Sigmoid colon (tissue), 7 donors: Measurements from ENCODE around the gene SH3TC1. TPM values are rescaled to one million over a fixed set of nuclear protein-coding genes. Genes with fewer than 3 reads are reported as not detected.
A peak's percentile ranks its signal among the peaks of the same experiment; 100 is the strongest.

ENCODE experiments used
- DNase-seq: peaks from one replicate; pipeline ENCODE4 v3.0.0-alpha.2; 2019
- H3K27ac ChIP-seq, 4 donors: fragments of 200-600 bp; sonication (generic); one replicate each; pipeline ENCODE4 v1.5.1; 2016 to 2019; ENCODE audit warnings: mild to moderate bottlenecking in 1 of 4
- H3K27me3 ChIP-seq, 3 donors: fragments of 200-600 bp; sonication (generic); one replicate each; pipeline ENCODE4 v1.5.1; 2019; ENCODE audit warnings: mild to moderate bottlenecking in 1 of 3
- H3K36me3 ChIP-seq, 4 donors: fragments of 200-600 bp; sonication (generic); one replicate each; pipeline ENCODE4 v1.5.1; 2016 to 2019
- H3K4me1 ChIP-seq, 4 donors: fragments of 200-600 bp; sonication (generic); one replicate each; pipeline ENCODE4 v1.5.1; 2017 to 2019
- H3K4me3 ChIP-seq, 4 donors: fragments of 200-600 bp; sonication (generic); one replicate each; pipeline ENCODE4 v1.5.1; 2017 to 2019; ENCODE audit warnings: mild to moderate bottlenecking in 2 of 4, moderate library complexity in 1 of 4
- H3K9me3 ChIP-seq, 4 donors: fragments of 200-600 bp in 3 of 4; sonication (generic) in 3 of 4; one replicate each; pipeline versions ENCODE4 v1.5.1 to v1.6.1; 2013 to 2019
- EP300 ChIP-seq, 4 donors: sonication (generic); formaldehyde crosslinking; IDR thresholded peaks; one replicate each; pipeline ENCODE4 v1.6.1; 2017; ENCODE audit warnings: antibody characterized with exemption in 4 of 4
- POLR2A ChIP-seq, 2 donors: fragments of 450-650 bp; IDR thresholded peaks; one replicate each; pipeline ENCODE4 v1.6.1; 2016; ENCODE audit warnings: antibody characterized with exemption in 2 of 2, mild to moderate bottlenecking in 2 of 2, moderate library complexity in 2 of 2
- POLR2AphosphoS5 ChIP-seq, 4 donors: sonication (generic); formaldehyde crosslinking; IDR thresholded peaks; one replicate each; pipeline ENCODE4 v1.6.1; 2017; ENCODE audit warnings: antibody characterized with exemption in 4 of 4
- WGBS, 2 donors: extraction: QIAGEN DNeasy Blood & Tissue Kit; methylation state at CpG; one replicate each; pipeline ENCODE4 v1.1.7; 2013; 5-methylcytosine and 5-hydroxymethylcytosine counted together
- intact Hi-C: fragments of 100-400 bp; cut with DNase I; formaldehyde crosslinking; loops from one replicate; pipeline ENCODE4 v1.15.1; 2023
- polyA plus RNA-seq, 3 donors: library from polyadenylated mRNA; stranded (reverse); fragments of 200-250 nt; gene quantifications; one replicate each; pipeline ENCODE4 v1.2.3, GENCODE V29; 2013
- total RNA-seq, 4 donors: library from RNA; depleted of rRNA; stranded (reverse); fragments of >200 nt; gene quantifications; one replicate each; pipeline ENCODE4 v1.1.0, GENCODE V29; 2016
- TF ChIP-seq, protein P1 (sequence below), 4 experiments: fragments of 450-650 bp in 3 of 4; fragments of 200-600 bp in 1 of 4; IDR thresholded peaks; one replicate each; pipeline ENCODE4 v1.5.1; 2016 to 2019; ENCODE audit warnings: antibody characterized with exemption in 4 of 4, mild to moderate bottlenecking in 3 of 4, moderate library complexity in 2 of 4
- donor health status: healthy with polysubstance abuse.
- donor health status: Bipolar disorder and iron deficiency.
- donor health status: healthy.

The SH3TC1 gene
- total and polyA plus RNA-seq, 7 donors, result 3.0 to 24.4 (median 7.8) TPM

DNA sequence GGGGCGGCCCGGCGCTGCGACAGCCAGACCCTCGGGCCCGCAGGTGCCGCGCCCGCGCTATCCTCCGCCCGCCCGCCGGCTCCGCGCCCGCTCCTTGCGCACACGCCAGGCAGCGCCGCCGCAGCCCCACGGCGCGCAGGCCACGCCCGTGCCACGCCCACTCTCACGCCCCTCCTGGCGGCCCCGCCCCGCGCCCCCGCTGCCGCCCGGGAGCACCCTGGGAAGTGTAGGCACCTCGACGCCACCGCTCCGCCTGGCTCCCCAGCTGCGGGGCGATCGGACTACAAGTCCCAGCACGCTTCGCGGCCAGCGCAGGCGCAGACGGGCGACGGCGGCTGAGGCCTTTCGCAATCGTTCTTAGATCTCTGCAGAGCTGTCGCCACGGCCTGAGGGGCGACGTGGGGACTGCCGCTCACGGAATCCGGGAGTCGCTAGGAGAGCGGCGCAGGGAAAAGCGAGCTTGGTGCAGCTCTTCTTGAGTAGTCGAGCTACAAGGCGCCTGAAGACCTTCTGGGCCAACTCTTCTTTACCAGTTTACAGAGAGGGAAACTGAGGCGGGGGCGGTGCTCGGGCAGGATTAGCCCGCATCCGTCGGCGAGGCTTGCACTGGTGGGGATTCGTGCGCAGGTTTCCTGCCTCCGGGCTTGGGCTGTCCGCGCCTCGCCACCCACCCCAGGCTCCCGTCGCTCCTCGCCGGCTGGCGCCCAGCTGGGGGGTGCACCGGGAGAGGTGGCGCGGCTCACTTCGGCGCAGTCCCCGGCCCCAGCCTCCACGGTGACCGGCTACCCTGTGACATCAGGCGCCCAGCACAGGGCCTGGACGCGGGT lies 40.2 kb upstream of the SH3TC1 start, which contains the start of gene ABLIM2:
Gene ABLIM2, minus strand, starts transcription at position 104 of the 827 bp plus-strand sequence. CDS start 124 bp downstream, outside the sequence.
- Histone ChIP-seq H3K9me3 (no peaks in the 10 kb centered on the region), H3K36me3 (no peaks in the 10 kb centered on the region), H3K4me3 (peak within 1 kb of the TSS; percentile 68 to 98 (median 84)), H3K27ac (peak within 1 kb of the TSS; percentile 66 to 81 (median 76)), H3K27me3 (peaks cover 7 to 12% (median 11%) of the 10 kb centered on the region in 3 donors), H3K4me1 (peaks cover 0 to 25% (median 23%) of the 10 kb centered on the region in 4 donors)
- WGBS, 2 donors, result 0 to 1% methylated on average over 96 of the region's 96 CpGs
- intact Hi-C loops, result loop anchor here (5.0 to 10.0 kb wide), 3 partner anchors 107 to 268 kb away; no protein-coding TSS in a partner anchor
- peak; percentile 99 for DNase-seq
- TF ChIP-seq POLR2AphosphoS5 (IDR thresholded peaks at IDR 0.05) (peak; percentile 80 to 96 (median 84)), POLR2A (IDR thresholded peaks at IDR 0.05) (peak; percentile 52 to 55)
- TF ChIP-seq, protein P1, sequence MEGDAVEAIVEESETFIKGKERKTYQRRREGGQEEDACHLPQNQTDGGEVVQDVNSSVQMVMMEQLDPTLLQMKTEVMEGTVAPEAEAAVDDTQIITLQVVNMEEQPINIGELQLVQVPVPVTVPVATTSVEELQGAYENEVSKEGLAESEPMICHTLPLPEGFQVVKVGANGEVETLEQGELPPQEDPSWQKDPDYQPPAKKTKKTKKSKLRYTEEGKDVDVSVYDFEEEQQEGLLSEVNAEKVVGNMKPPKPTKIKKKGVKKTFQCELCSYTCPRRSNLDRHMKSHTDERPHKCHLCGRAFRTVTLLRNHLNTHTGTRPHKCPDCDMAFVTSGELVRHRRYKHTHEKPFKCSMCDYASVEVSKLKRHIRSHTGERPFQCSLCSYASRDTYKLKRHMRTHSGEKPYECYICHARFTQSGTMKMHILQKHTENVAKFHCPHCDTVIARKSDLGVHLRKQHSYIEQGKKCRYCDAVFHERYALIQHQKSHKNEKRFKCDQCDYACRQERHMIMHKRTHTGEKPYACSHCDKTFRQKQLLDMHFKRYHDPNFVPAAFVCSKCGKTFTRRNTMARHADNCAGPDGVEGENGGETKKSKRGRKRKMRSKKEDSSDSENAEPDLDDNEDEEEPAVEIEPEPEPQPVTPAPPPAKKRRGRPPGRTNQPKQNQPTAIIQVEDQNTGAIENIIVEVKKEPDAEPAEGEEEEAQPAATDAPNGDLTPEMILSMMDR (IDR thresholded peaks at IDR 0.05), result no peak

DNA sequence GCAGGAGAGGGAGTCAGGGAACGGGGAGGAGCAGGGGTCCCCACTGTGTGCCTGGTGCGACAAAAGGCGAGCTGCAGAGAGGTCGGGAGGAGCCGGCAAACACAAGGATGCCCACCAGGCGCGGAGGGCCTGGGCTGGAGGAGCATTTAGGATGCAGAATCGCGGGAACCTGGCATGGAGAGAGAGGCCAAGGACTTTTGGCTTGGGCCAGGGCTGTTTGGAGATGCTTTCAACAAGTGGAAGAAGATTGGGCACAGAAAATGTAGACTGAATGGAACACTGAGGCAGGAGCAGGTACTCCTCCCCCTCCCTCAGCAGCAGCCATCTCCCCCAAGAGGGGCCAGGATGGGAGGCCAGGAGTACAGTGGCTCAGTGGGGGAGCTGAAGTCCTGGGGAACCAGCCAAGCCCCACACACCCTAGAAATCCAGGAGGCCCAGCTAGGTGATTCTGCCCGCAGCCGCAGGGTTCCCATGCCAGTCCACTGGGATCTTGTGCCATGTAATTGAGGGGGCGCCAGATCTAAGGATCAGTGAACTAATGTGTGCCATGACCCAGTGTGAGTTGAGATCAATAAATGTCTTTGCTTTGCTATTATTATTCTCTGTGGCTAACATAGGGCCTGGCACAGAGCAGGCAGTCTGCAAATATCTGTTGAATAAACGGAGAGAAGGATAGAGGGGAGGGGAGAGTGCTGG lies 39.4 kb upstream of the SH3TC1 start:
- WGBS, 2 donors, result 24 to 35% methylated on average over 13 of the region's 13 CpGs
- H3K4me1 ChIP-seq, result peaks cover 0 to 25% (median 23%) of the 10 kb centered on the region in 4 donors
- no peak for DNase-seq
- H3K36me3 ChIP-seq, result no peaks in the 10 kb centered on the region
- H3K27ac ChIP-seq, result peak overlapping the region; percentile 66 to 81 (median 76)
- intact Hi-C loops, result loop anchor here (5.0 to 10.0 kb wide), 3 partner anchors 107 to 268 kb away; no protein-coding TSS in a partner anchor
- no peaks in the 10 kb centered on the region for H3K9me3 ChIP-seq
- H3K27me3 ChIP-seq, result peaks cover 7 to 12% (median 11%) of the 10 kb centered on the region in 3 donors
- H3K4me3 ChIP-seq, result peak overlapping the region; percentile 68 to 98 (median 84)
- TF ChIP-seq EP300 (IDR thresholded peaks at IDR 0.05), result no peak
- TF ChIP-seq, protein P1 (IDR thresholded peaks at IDR 0.05), result no peak
- no peak for TF ChIP-seq POLR2AphosphoS5 (IDR thresholded peaks at IDR 0.05)
- no peak for TF ChIP-seq POLR2A (IDR thresholded peaks at IDR 0.05)

DNA sequence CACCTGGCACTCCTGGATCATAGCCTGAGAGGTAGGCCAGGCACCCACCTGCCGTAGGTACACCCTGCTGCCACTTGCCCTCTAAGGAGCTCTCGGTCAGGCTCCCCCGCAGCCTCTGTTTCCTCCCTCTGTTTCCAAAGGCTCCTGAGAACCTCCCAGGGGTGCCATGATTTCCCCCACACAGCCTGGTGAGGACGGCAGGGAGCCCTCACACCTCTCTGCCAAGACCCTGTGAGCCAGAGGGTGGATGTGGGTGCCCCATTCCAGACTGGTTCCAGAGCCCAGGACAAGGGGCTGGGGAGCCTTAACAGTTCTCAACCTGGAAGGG lies 38.9 kb upstream of the SH3TC1 start:
- Histone ChIP-seq H3K27ac (no peak overlapping the region), H3K9me3 (no peaks in the 10 kb centered on the region), H3K4me3 (no peak overlapping the region), H3K4me1 (peaks cover 0 to 25% (median 23%) of the 10 kb centered on the region in 4 donors), H3K27me3 (peaks cover 7 to 12% (median 11%) of the 10 kb centered on the region in 3 donors), H3K36me3 (no peaks in the 10 kb centered on the region)
- TF ChIP-seq, protein P1 (IDR thresholded peaks at IDR 0.05), result no peak
- TF ChIP-seq POLR2A (IDR thresholded peaks at IDR 0.05) (no peak), POLR2AphosphoS5 (IDR thresholded peaks at IDR 0.05) (no peak), EP300 (IDR thresholded peaks at IDR 0.05) (no peak)
- WGBS, 2 donors, result 87 to 91% methylated on average over 4 of the region's 4 CpGs
- intact Hi-C loops, result no loop called here
- DNase-seq, result no peak

DNA sequence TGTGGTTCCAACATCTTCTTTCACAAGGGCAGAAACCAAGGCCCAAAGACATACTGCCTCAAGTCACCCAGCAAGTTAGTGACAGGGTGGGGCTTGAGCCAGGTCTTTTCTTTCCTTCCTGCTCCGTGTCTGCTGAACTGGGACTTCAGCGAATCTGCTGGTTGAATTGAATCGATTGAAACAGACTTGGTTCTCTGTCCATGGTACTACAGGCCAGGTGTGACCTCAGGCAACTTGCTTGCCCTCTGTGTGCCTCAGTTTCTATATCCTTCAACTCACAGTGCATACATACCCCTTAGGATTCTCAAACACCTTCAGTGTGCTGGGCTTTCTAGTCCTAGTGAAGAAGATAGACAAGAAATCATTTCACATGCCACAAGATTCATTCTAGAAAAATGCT lies 38.5 kb upstream of the SH3TC1 start:
- Histone ChIP-seq H3K36me3 (no peaks in the 10 kb centered on the region), H3K27ac (no peak overlapping the region), H3K9me3 (no peaks in the 10 kb centered on the region), H3K4me1 (peaks cover 0 to 25% (median 23%) of the 10 kb centered on the region in 4 donors), H3K27me3 (peaks cover 7 to 12% (median 11%) of the 10 kb centered on the region in 3 donors), H3K4me3 (no peak overlapping the region)
- no peak for DNase-seq
- intact Hi-C loops, result no loop called here
- 19 to 67% methylated on average over 3 of the region's 3 CpGs for WGBS, 2 donors
- no peak for TF ChIP-seq POLR2AphosphoS5 (IDR thresholded peaks at IDR 0.05)
- TF ChIP-seq POLR2A (IDR thresholded peaks at IDR 0.05), result no peak
- TF ChIP-seq, protein P1 (IDR thresholded peaks at IDR 0.05), result no peak
- no peak for TF ChIP-seq EP300 (IDR thresholded peaks at IDR 0.05)
